Measurements from ENCODE around the gene RIMBP2. TPM values are rescaled to one million over a fixed set of nuclear protein-coding genes. Genes with fewer than 3 reads are reported as not detected.
"Not testable (repeated sequence)": the region's sequence is repeated elsewhere in the genome, so short reads cannot be mapped to it uniquely, and the experiment has no call there.

RIMBP2 gene
- total RNA-seq, 1 experiment from 2014 or later: 2.1 TPM

- Histone ChIP-seq H3K27me3 (ENCODE audit: control insufficient read depth, insufficient read depth, low read length) (no peaks in the 10 kb centered on the region), H3K4me3 (ENCODE audit: insufficient read depth, low read depth, low read length) (no peak overlapping the region), H3K36me3 (replicated peaks; ENCODE audit: control insufficient read depth, insufficient read depth, low read length) (no peaks in the 10 kb centered on the region)
- no peak for DNase-seq
Observed at GRCh38 chr12:130704606-130705005, 11.5 kb downstream of the RIMBP2 start.

GRCh38 chr12:130703733-130704375 is 12.2 kb downstream of the RIMBP2 start:
- Histone ChIP-seq H3K27me3 (ENCODE audit: control insufficient read depth, insufficient read depth, low read length) (no peaks in the 10 kb centered on the region), H3K4me3 (ENCODE audit: insufficient read depth, low read depth, low read length) (no peak overlapping the region), H3K36me3 (replicated peaks; ENCODE audit: control insufficient read depth, insufficient read depth, low read length) (no peaks in the 10 kb centered on the region)
- no peak for DNase-seq

- Histone ChIP-seq H3K36me3 (replicated peaks; ENCODE audit: control insufficient read depth, insufficient read depth, low read length) (no peaks in the 10 kb centered on the region), H3K4me3 (ENCODE audit: insufficient read depth, low read depth, low read length) (no peak overlapping the region)
- no peak for DNase-seq
Observed at GRCh38 chr12:130702966-130703732, 12.9 kb downstream of the RIMBP2 start.

GRCh38 chr12:130701402-130701744 is 14.7 kb downstream of the RIMBP2 start:
- no peaks in the 10 kb centered on the region for H3K27me3 ChIP-seq (ENCODE audit: control insufficient read depth, insufficient read depth, low read length)
- H3K36me3 ChIP-seq (replicated peaks; ENCODE audit: control insufficient read depth, insufficient read depth, low read length): no peaks in the 10 kb centered on the region
- DNase-seq: no peak
- H3K4me3 ChIP-seq (ENCODE audit: insufficient read depth, low read depth, low read length): no peak overlapping the region

More at GRCh38 chr12:130702966-130703732, 12.9 kb downstream of the RIMBP2 start:
- H3K27me3 ChIP-seq (ENCODE audit: control insufficient read depth, insufficient read depth, low read length): no peaks in the 10 kb centered on the region

- no peaks in the 10 kb centered on the region for H3K27me3 ChIP-seq (ENCODE audit: control insufficient read depth, insufficient read depth, low read length)
- H3K4me3 ChIP-seq (ENCODE audit: insufficient read depth, low read depth, low read length): no peak overlapping the region
- DNase-seq: no peak
Observed at GRCh38 chr12:130700492-130701401, 15.4 kb downstream of the RIMBP2 start.

GRCh38 chr12:130698106-130698505 is 18.0 kb downstream of the RIMBP2 start:
- DNase-seq: no peak
- H3K36me3 ChIP-seq (replicated peaks; ENCODE audit: control insufficient read depth, insufficient read depth, low read length): no peaks in the 10 kb centered on the region
- H3K4me3 ChIP-seq (ENCODE audit: insufficient read depth, low read depth, low read length): no peak overlapping the region
- H3K27me3 ChIP-seq (ENCODE audit: control insufficient read depth, insufficient read depth, low read length): no peaks in the 10 kb centered on the region

More at GRCh38 chr12:130700492-130701401, 15.4 kb downstream of the RIMBP2 start:
- no peaks in the 10 kb centered on the region for H3K36me3 ChIP-seq (replicated peaks; ENCODE audit: control insufficient read depth, insufficient read depth, low read length)

- H3K4me3 ChIP-seq (ENCODE audit: insufficient read depth, low read depth, low read length): no peak overlapping the region
- H3K36me3 ChIP-seq (replicated peaks; ENCODE audit: control insufficient read depth, insufficient read depth, low read length): no peaks in the 10 kb centered on the region
- H3K27me3 ChIP-seq (ENCODE audit: control insufficient read depth, insufficient read depth, low read length): no peaks in the 10 kb centered on the region; the same call in 1 of the 2 replicates
- DNase-seq: no peak
Observed at GRCh38 chr12:130696379-130697100, 19.6 kb downstream of the RIMBP2 start.

GRCh38 chr12:130695061-130695460 is 21.0 kb downstream of the RIMBP2 start:
- Histone ChIP-seq H3K4me3 (ENCODE audit: insufficient read depth, low read depth, low read length) (no peak overlapping the region), H3K36me3 (replicated peaks; ENCODE audit: control insufficient read depth, insufficient read depth, low read length) (no peaks in the 10 kb centered on the region)
- no peak for DNase-seq

GRCh38 chr12:130689408-130690405 is 26.4 kb downstream of the RIMBP2 start:
- Histone ChIP-seq H3K27me3 (ENCODE audit: control insufficient read depth, insufficient read depth, low read length) (no peaks in the 10 kb centered on the region; the same call in 1 of the 2 replicates), H3K4me3 (ENCODE audit: insufficient read depth, low read depth, low read length) (no peak overlapping the region), H3K36me3 (replicated peaks; ENCODE audit: control insufficient read depth, insufficient read depth, low read length) (no peaks in the 10 kb centered on the region)
- no peak for DNase-seq

More at GRCh38 chr12:130695061-130695460, 21.0 kb downstream of the RIMBP2 start:
- no peaks in the 10 kb centered on the region; the same call in 1 of the 2 replicates for H3K27me3 ChIP-seq (ENCODE audit: control insufficient read depth, insufficient read depth, low read length)

GRCh38 chr12:130688999-130689398 is 27.1 kb downstream of the RIMBP2 start:
- not testable (repeated sequence) for DNase-seq; H3K36me3 ChIP-seq (replicated peaks; ENCODE audit: control insufficient read depth, insufficient read depth, low read length); H3K27me3 ChIP-seq (ENCODE audit: control insufficient read depth, insufficient read depth, low read length); H3K4me3 ChIP-seq (ENCODE audit: insufficient read depth, low read depth, low read length)

- H3K4me3 ChIP-seq (ENCODE audit: insufficient read depth, low read depth, low read length): no peak overlapping the region
- H3K36me3 ChIP-seq (replicated peaks; ENCODE audit: control insufficient read depth, insufficient read depth, low read length): no peaks in the 10 kb centered on the region
Observed at GRCh38 chr12:130687796-130688778, 28.0 kb downstream of the RIMBP2 start.

GRCh38 chr12:130687190-130687589 is 28.9 kb downstream of the RIMBP2 start:
- Histone ChIP-seq H3K27me3 (ENCODE audit: control insufficient read depth, insufficient read depth, low read length) (no peaks in the 10 kb centered on the region; the same call in 1 of the 2 replicates), H3K4me3 (ENCODE audit: insufficient read depth, low read depth, low read length) (no peak overlapping the region)

More at GRCh38 chr12:130687796-130688778, 28.0 kb downstream of the RIMBP2 start:
- no peak for DNase-seq
- H3K27me3 ChIP-seq (ENCODE audit: control insufficient read depth, insufficient read depth, low read length): no peaks in the 10 kb centered on the region; the same call in 1 of the 2 replicates

More at GRCh38 chr12:130687190-130687589, 28.9 kb downstream of the RIMBP2 start:
- no peaks in the 10 kb centered on the region for H3K36me3 ChIP-seq (replicated peaks; ENCODE audit: control insufficient read depth, insufficient read depth, low read length)
- DNase-seq: no peak
